ENCODE data around the gene ZNF385C. TPM values are rescaled to one million over a fixed set of nuclear protein-coding genes. Genes with fewer than 3 reads are reported as not detected.

ZNF385C gene
- total and polyA plus RNA-seq, 2 of the 13 experiments (the other 11 are each of a cell fraction or from before 2014, with no cell fraction given), result 2.3 to 6.1 TPM

GRCh38 chr17:42118126-42118510 is 19.8 kb upstream of the ZNF385C start:
- in situ Hi-C loops (cut with HindIII; ENCODE audit: extremely low pct_ligation_motif_present, low pct_unique_long_range_greater_than_20kb), result no loop called here
- H3K27ac ChIP-seq (ENCODE audit: extremely low read length, insufficient read depth, low read length), result no peak overlapping the region
- BruUV-seq (replicated peaks), result no TSS peak
- ATAC-seq (no peak), DNase-seq (ENCODE audit: low spot score) (no peak), FAIRE-seq (no peak)
- no peaks in the 10 kb centered on the region for H4K20me1 ChIP-seq (ENCODE audit: insufficient read depth, low read length)
- H2AFZ ChIP-seq (ENCODE audit: low read length), result no peak overlapping the region
- H3K4me2 ChIP-seq (ENCODE audit: low read depth, low read length), result no peak overlapping the region
- ChIA-PET POLR2A (no interaction called here), CTCF (ENCODE audit: low intra/inter-chr PET ratio, low total read pairs) (interaction anchor here (0.7 to 4.0 kb wide), 2 partner anchors 51 to 63 kb away, joined by 3 to 76 read pairs; partner anchors contain the start of gene KCNH4)
- H3K79me2 ChIP-seq (ENCODE audit: insufficient read depth, low read length), result no peaks in the 10 kb centered on the region
- H3K9ac ChIP-seq (ENCODE audit: insufficient read depth, low read depth, low read length), result no peak overlapping the region
- H3K9me3 ChIP-seq (ENCODE audit: low read length), result no peaks in the 10 kb centered on the region
- intact Hi-C loops (cut with micrococcal nuclease; ENCODE audit: unreplicated experiment), result no loop called here
- 100% methylated on average over 2 of the region's 4 CpGs for WGBS (ENCODE audit: low lambda C conversion rate)
- no peak overlapping the region for H3K4me3 ChIP-seq (replicated peaks in 1 of 3; ENCODE audit: insufficient read depth in 1 of 3, low read depth in 2 of 3, low read length in 3 of 3)
- peaks cover 7 to 35% of the 10 kb centered on the region in 2 experiments for H3K36me3 ChIP-seq (replicated peaks in 1 of 2; ENCODE audit: control insufficient read depth in 1 of 2, insufficient read depth in 2 of 2, low read length in 2 of 2)
- H3K4me1 ChIP-seq (ENCODE audit: insufficient read depth, low read length), result peaks cover 37% of the 10 kb centered on the region
- H3K27me3 ChIP-seq (ENCODE audit: control insufficient read depth in 1 of 2, insufficient read depth in 2 of 2, low read length in 2 of 2), result no peaks in the 10 kb centered on the region
- TF ChIP-seq, protein P1, sequence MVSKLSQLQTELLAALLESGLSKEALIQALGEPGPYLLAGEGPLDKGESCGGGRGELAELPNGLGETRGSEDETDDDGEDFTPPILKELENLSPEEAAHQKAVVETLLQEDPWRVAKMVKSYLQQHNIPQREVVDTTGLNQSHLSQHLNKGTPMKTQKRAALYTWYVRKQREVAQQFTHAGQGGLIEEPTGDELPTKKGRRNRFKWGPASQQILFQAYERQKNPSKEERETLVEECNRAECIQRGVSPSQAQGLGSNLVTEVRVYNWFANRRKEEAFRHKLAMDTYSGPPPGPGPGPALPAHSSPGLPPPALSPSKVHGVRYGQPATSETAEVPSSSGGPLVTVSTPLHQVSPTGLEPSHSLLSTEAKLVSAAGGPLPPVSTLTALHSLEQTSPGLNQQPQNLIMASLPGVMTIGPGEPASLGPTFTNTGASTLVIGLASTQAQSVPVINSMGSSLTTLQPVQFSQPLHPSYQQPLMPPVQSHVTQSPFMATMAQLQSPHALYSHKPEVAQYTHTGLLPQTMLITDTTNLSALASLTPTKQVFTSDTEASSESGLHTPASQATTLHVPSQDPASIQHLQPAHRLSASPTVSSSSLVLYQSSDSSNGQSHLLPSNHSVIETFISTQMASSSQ (IDR thresholded peaks at IDR 0.05; ENCODE audit: low read depth), result no peak
- TF ChIP-seq, protein P1 (CRISPR knock-in tag; IDR thresholded peaks at IDR 0.05; ENCODE audit: borderline replicate concordance), result 0 out of 2 replicates have a peak, but pooled peaks have one; percentile 25
- no peak for TF ChIP-seq ZZZ3 (CRISPR knock-in tag; IDR thresholded peaks at IDR 0.05; ENCODE audit: borderline replicate concordance)
